PC-3 (cell line): Measurements from ENCODE around the gene PRR4.

Experiments used
- EZH2 ChIP-seq: fragments of 300-600 bp; sonication (generic); IDR thresholded peaks from one replicate; pipeline ENCODE4 v1.6.1; 2017; ENCODE audit warnings: antibody characterized with exemption, mild to moderate bottlenecking, low read length; ENCODE audit not compliant: unreplicated experiment
- EZH2phosphoT487 ChIP-seq: fragments of 300-600 bp; sonication (generic); IDR thresholded peaks from 2 replicates; pipeline ENCODE4 v1.6.1; 2018; ENCODE audit warnings: mild to moderate bottlenecking, antibody characterized with exemption, low read length, borderline replicate concordance
- TF ChIP-seq, protein P1 (sequence below): fragments of 300-600 bp; sonication (generic); conservative IDR thresholded peaks from 2 replicates; pipeline ENCODE4 v1.5.1; 2017; ENCODE audit warnings: antibody characterized with exemption, low read depth, mild to moderate bottlenecking, low read length

DNA sequence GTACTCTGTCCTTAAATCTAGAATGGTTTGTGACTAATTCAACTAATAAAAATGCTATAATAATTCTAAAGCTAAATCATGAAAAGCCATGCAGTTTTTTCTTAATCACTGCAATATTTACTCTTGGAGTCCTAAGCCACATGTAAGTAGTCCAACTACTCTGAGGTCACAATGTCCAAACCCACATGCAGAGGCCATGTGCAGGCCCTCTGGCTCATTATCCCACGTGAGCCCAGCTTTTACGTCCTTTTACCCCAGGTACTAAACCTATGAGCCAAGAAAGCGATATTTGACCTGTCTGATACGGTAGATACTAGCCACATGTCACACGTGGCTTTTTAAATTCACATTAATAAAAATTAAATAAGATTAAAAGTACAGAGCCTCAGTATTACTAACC lies 47.6 kb upstream of the PRR4 start:
- TF ChIP-seq, protein P1, sequence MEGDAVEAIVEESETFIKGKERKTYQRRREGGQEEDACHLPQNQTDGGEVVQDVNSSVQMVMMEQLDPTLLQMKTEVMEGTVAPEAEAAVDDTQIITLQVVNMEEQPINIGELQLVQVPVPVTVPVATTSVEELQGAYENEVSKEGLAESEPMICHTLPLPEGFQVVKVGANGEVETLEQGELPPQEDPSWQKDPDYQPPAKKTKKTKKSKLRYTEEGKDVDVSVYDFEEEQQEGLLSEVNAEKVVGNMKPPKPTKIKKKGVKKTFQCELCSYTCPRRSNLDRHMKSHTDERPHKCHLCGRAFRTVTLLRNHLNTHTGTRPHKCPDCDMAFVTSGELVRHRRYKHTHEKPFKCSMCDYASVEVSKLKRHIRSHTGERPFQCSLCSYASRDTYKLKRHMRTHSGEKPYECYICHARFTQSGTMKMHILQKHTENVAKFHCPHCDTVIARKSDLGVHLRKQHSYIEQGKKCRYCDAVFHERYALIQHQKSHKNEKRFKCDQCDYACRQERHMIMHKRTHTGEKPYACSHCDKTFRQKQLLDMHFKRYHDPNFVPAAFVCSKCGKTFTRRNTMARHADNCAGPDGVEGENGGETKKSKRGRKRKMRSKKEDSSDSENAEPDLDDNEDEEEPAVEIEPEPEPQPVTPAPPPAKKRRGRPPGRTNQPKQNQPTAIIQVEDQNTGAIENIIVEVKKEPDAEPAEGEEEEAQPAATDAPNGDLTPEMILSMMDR: no peak
- no peak for TF ChIP-seq EZH2
- no peak for TF ChIP-seq EZH2phosphoT487
